Right atrium auricular region (tissue), 2 donors: ENCODE measurements around the gene ANKRD28. TPM values are rescaled to one million over a fixed set of nuclear protein-coding genes. Genes with fewer than 3 reads are reported as not detected.

Experiments
- DNase-seq: peaks from one replicate; pipeline ENCODE4 v3.0.0-alpha.2; 2019; ENCODE audit warnings: low spot score
- H3K27ac ChIP-seq, 2 donors: fragments of 200-600 bp; sonication (generic); 1 replicate in 1 of 2; 2 replicates in 1 of 2; pipeline ENCODE4 v1.5.1; 2016 to 2019
- H3K27me3 ChIP-seq, 2 donors: fragments of 200-600 bp; sonication (generic); one replicate each; pipeline versions ENCODE4 v1.5.1 to v1.6.0; 2017 to 2019
- H3K36me3 ChIP-seq: fragments of 200-600 bp; sonication (generic); one replicate; pipeline ENCODE4 v1.5.1; 2016
- H3K4me1 ChIP-seq, 2 donors: fragments of 200-600 bp; sonication (generic); one replicate each; pipeline versions ENCODE4 v1.5.1 to v1.6.0; 2017 to 2019
- H3K4me3 ChIP-seq, 2 donors: fragments of 200-600 bp; sonication (generic); 1 replicate in 1 of 2; 2 replicates in 1 of 2; pipeline ENCODE4 v1.5.1; 2017 to 2019; ENCODE audit warnings: mild to moderate bottlenecking in 1 of 2, moderate library complexity in 1 of 2
- H3K9me3 ChIP-seq, 2 donors: fragments of 200-600 bp; sonication (generic); one replicate each; pipeline ENCODE4 v1.5.1; 2019
- CTCF ChIP-seq, 2 donors: fragments of 200-600 bp; sonication (generic); IDR thresholded peaks; one replicate each; pipeline ENCODE4 v1.5.1; 2019; ENCODE audit warnings: antibody characterized with exemption in 2 of 2
- total RNA-seq, 2 donors: library from RNA; depleted of rRNA; stranded (reverse); fragments of >200 nt; gene quantifications; one replicate each; pipeline ENCODE4 v1.1.0, GENCODE V29; 2016

ANKRD28 gene
- total RNA-seq, 2 donors from 2014 or later = 9.2 to 11.3 TPM

DNA sequence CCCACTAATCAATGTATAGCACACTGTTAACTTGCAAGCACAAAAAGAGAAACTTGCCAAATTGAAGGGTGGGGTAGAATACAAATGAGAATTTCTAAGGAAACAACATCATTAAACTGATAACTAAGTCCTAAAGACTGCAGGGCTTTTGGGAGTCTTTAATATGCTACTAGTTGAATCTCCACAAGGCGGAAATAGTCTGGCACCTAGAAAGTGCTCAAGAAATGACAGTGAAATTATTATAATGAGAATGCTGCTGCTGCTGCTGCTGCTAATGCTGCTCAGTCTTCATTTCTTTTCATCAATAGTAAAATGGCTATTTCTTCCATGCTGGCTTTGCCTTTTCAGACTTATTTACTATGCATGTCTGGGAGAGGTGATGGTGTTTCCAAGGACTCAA lies 104.4 kb downstream of the ANKRD28 start:
- no peak for DNase-seq
- H3K36me3 ChIP-seq = peaks cover 4% of the 10 kb centered on the region
- no peaks in the 10 kb centered on the region for H3K4me1 ChIP-seq
- no peaks in the 10 kb centered on the region for H3K27me3 ChIP-seq
- no peak overlapping the region for H3K27ac ChIP-seq
- no peaks in the 10 kb centered on the region for H3K9me3 ChIP-seq
- TF ChIP-seq CTCF (IDR thresholded peaks at IDR 0.05) = no peak
- H3K4me3 ChIP-seq = no peak overlapping the region

DNA sequence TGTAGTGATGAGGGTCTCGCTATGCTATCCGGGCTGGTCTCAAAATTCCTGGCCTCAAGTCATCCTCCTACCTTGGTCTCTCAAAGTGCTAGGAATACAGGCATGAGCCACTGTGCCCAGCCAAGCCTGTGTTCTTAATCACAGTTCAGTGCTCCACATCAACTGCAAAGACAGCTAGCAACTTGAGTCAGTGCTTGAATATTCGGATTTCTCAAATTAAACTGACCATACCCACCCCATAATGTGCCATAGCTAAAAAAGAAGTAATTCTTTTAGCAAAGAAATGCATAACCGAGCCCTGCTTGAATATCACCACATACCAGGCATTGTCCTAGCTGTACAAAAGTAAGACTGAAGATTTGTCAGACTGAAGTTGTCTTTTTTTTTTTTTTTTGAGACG lies 107.0 kb downstream of the ANKRD28 start:
- no peak for TF ChIP-seq CTCF (IDR thresholded peaks at IDR 0.05)
- no peak for DNase-seq
- H3K4me1 ChIP-seq = no peaks in the 10 kb centered on the region
- H3K4me3 ChIP-seq = no peak overlapping the region
- H3K27ac ChIP-seq = no peak overlapping the region
- no peaks in the 10 kb centered on the region for H3K9me3 ChIP-seq
- H3K36me3 ChIP-seq = peaks cover 13% of the 10 kb centered on the region
- no peaks in the 10 kb centered on the region for H3K27me3 ChIP-seq

DNA sequence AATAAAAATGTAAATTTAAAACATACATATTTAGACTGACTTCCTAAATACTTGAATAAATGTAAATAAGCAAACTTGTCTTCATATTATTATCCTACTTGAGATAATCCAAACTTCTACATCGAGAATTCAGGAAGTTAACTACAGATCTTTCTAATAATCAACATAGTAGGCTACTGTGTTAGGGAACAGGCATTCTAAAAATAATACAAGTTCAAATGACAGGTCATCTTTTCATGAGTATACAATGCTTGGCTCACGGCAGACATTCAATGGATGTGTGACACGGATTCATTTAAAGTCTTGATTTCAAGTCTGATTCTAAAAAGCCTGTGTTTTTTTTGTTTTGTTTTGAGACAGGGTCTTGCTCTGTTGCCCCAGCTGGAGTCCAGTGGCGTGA lies 107.5 kb downstream of the ANKRD28 start:
- peaks cover 13% of the 10 kb centered on the region for H3K36me3 ChIP-seq

DNA sequence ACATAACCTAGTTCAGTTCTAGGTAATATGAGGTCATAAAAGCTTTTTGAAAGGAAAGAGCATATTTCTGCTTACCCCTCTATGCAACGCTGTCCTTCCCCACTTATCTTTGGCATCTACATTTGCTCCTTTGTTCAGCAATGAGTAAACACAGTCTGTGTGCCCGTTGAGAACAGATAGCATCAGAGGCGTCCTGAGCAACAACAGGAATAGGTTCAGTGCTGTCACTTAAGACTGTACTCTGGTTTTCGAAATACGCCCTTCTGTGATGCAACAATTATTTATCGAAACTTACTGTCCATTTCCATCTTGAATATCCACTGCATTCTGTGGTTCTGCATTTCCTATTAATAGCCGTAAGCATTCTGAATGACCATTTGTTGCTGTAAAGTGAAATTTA lies 111.9 kb downstream of the ANKRD28 start:
- H3K4me1 ChIP-seq = peaks cover 0 to 13% of the 10 kb centered on the region in 2 donors
- DNase-seq = no peak
- H3K9me3 ChIP-seq = no peaks in the 10 kb centered on the region
- H3K27me3 ChIP-seq = no peaks in the 10 kb centered on the region
- no peak overlapping the region for H3K27ac ChIP-seq
- H3K36me3 ChIP-seq = peaks cover 26% of the 10 kb centered on the region
- TF ChIP-seq CTCF (IDR thresholded peaks at IDR 0.05) = no peak
- no peak overlapping the region for H3K4me3 ChIP-seq

More for the DNA sequence above, 107.5 kb downstream of the ANKRD28 start:
- Histone ChIP-seq H3K4me1 (no peaks in the 10 kb centered on the region), H3K4me3 (no peak overlapping the region), H3K27me3 (no peaks in the 10 kb centered on the region), H3K27ac (no peak overlapping the region), H3K9me3 (no peaks in the 10 kb centered on the region)
- DNase-seq = no peak
- TF ChIP-seq CTCF (IDR thresholded peaks at IDR 0.05) = no peak

DNA sequence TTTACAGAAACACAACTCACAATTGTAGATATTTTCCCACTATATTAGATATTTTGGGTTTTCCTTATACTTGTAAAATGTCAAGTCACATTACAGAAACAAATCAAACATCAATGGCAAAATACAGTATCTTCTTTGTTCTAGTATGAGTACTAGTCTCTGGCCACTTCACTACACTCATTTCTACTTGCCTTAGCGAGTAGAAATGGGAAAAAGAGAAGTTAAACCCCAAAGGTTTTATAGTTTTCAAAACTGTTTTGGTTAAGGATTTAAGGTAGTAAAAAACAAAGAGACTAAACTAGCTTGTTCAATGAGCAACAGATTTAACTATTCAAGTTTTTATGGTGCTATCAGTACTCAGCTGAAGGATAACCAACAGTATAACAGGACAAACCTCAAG lies 114.5 kb downstream of the ANKRD28 start:
- Histone ChIP-seq H3K36me3 (peaks cover 31% of the 10 kb centered on the region), H3K27ac (no peak overlapping the region)
- DNase-seq = no peak

More for the DNA sequence above, 114.5 kb downstream of the ANKRD28 start:
- TF ChIP-seq CTCF (IDR thresholded peaks at IDR 0.05) = no peak
- Histone ChIP-seq H3K4me3 (no peak overlapping the region), H3K4me1 (peaks cover 0 to 13% of the 10 kb centered on the region in 2 donors), H3K9me3 (no peaks in the 10 kb centered on the region), H3K27me3 (no peaks in the 10 kb centered on the region)
